CD4-positive, alpha-beta T cell (primary cell): ENCODE measurements around the gene CMTR1. TPM values are rescaled to one million over a fixed set of nuclear protein-coding genes. Genes with fewer than 3 reads are reported as not detected.

Source experiments
- ATAC-seq: fragments of 200-7000 bp; cut with Tn5 transposase; one replicate; pipeline ENCODE4 v1.10.0; 2022; ENCODE audit warnings: mild to moderate bottlenecking; ENCODE audit not compliant: poor library complexity
- CTCF ChIA-PET: fragments of 350-600 bp; sonication (Branson Sonifier 250); formaldehyde crosslinking; loops from one replicate; lab custom pipeline; 2021; ENCODE audit warnings: antibody characterized with exemption, inconsistent platforms; lab: Charles Lee
- POLR2A ChIA-PET: fragments of 350-600 bp; sonication (Branson Sonifier 250); formaldehyde crosslinking; loops from one replicate; lab custom pipeline; 2021; ENCODE audit warnings: antibody characterized with exemption, inconsistent platforms; lab: Charles Lee
- DNase-seq, 14 experiments: peaks; one replicate each; pipeline ENCODE4 v3.0.0-alpha.2; 2013 to 2020; ENCODE audit warnings: mixed read lengths in 2 of 14
- H3K27ac ChIP-seq, 2 donors: one replicate each; pipeline versions ENCODE4 v1.5.1 to v1.7.0; 2013; ENCODE audit warnings: low read length in 2 of 2, low read depth in 1 of 2, mild to moderate bottlenecking in 1 of 2
- H3K27me3 ChIP-seq, 2 experiments: 1 replicate in 1 of 2; 2 replicates in 1 of 2; pipeline versions ENCODE4 v1.6.1 to v1.7.0; 2013; ENCODE audit warnings: low read length in 2 of 2, control low read depth in 1 of 2, mild to moderate bottlenecking in 1 of 2, moderate library complexity in 1 of 2; ENCODE audit not compliant: insufficient read depth in 2 of 2, control insufficient read depth in 1 of 2
- H3K36me3 ChIP-seq: one replicate; pipeline ENCODE4 v1.6.1; 2013; ENCODE audit warnings: low read length, control low read depth; ENCODE audit not compliant: insufficient read depth
- H3K4me1 ChIP-seq: one replicate; pipeline ENCODE4 v1.6.1; 2013; ENCODE audit warnings: low read length, control low read depth; ENCODE audit not compliant: insufficient read depth
- H3K4me3 ChIP-seq: one replicate; pipeline ENCODE4 v1.5.1; 2013; ENCODE audit warnings: mild to moderate bottlenecking, low read length, moderate library complexity
- H3K9me3 ChIP-seq, 2 experiments: 1 replicate in 1 of 2; 2 replicates in 1 of 2; pipeline versions ENCODE4 v1.6.1 to v1.7.0; 2013; ENCODE audit warnings: low read length in 2 of 2, mild to moderate bottlenecking in 2 of 2, control low read depth in 1 of 2, moderate library complexity in 1 of 2; ENCODE audit not compliant: control insufficient read depth in 1 of 2, insufficient read depth in 1 of 2
- H3K27ac Mint-ChIP-seq: one replicate; pipeline ENCODE4 v1.8.0; 2020; ENCODE audit warnings: mixed read lengths
- H3K27me3 Mint-ChIP-seq: one replicate; pipeline ENCODE4 v1.8.0; 2021; ENCODE audit warnings: mixed read lengths
- H3K36me3 Mint-ChIP-seq: one replicate; pipeline ENCODE4 v1.8.0; 2021; ENCODE audit warnings: low read depth, mixed read lengths
- H3K4me1 Mint-ChIP-seq: one replicate; pipeline ENCODE4 v1.8.0; 2021; ENCODE audit warnings: low read depth, mixed read lengths
- H3K4me3 Mint-ChIP-seq: one replicate; pipeline ENCODE4 v1.8.0; 2020; ENCODE audit warnings: mild to moderate bottlenecking, mixed read lengths
- H3K9me3 Mint-ChIP-seq: one replicate; pipeline ENCODE4 v1.8.0; 2020; ENCODE audit warnings: mixed read lengths
- intact Hi-C, 2 experiments: fragments of 100-400 bp; cut with DNase I in 1 of 2; cut with micrococcal nuclease in 1 of 2; formaldehyde crosslinking; loops; one replicate each; pipeline versions ENCODE4 v1.15.1 to v1.9.0; 2023 to 2025; cut with DNase I, micrococcal nuclease
- polyA plus RNA-seq, 2 donors: library from polyadenylated mRNA; unstranded; fragments of 120-200 nt; gene quantifications; one replicate each; pipeline ENCODE4 v1.2.1, GENCODE V29; 2013
- total RNA-seq, 174 experiments: library from RNA in 2 of 174; stranded (reverse) in 2 of 174; gene quantifications; one replicate each; pipeline ENCODE4 v1.2.3 and lab custom pipeline; 2021 to 2026
- TF ChIP-seq, protein P1 (sequence below): fragments of 200-600 bp; IDR thresholded peaks from one replicate; pipeline ENCODE4 v1.8.0; 2022; ENCODE audit warnings: antibody characterized with exemption, mild to moderate bottlenecking

The CMTR1 gene, protein sequence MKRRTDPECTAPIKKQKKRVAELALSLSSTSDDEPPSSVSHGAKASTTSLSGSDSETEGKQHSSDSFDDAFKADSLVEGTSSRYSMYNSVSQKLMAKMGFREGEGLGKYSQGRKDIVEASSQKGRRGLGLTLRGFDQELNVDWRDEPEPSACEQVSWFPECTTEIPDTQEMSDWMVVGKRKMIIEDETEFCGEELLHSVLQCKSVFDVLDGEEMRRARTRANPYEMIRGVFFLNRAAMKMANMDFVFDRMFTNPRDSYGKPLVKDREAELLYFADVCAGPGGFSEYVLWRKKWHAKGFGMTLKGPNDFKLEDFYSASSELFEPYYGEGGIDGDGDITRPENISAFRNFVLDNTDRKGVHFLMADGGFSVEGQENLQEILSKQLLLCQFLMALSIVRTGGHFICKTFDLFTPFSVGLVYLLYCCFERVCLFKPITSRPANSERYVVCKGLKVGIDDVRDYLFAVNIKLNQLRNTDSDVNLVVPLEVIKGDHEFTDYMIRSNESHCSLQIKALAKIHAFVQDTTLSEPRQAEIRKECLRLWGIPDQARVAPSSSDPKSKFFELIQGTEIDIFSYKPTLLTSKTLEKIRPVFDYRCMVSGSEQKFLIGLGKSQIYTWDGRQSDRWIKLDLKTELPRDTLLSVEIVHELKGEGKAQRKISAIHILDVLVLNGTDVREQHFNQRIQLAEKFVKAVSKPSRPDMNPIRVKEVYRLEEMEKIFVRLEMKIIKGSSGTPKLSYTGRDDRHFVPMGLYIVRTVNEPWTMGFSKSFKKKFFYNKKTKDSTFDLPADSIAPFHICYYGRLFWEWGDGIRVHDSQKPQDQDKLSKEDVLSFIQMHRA
- total RNA-seq: 10 to 100 TPM; 79.7 to 80.3 TPM
- 41.6 TPM for polyA plus RNA-seq (2013, experiment 1 of 2)
- polyA plus RNA-seq (2013, experiment 2 of 2): 49.4 TPM
- 73.6 to 290 (median 127) reads per million in 172 experiments for total RNA-seq (lab: John Stamatoyannopoulos, UW)

DNA sequence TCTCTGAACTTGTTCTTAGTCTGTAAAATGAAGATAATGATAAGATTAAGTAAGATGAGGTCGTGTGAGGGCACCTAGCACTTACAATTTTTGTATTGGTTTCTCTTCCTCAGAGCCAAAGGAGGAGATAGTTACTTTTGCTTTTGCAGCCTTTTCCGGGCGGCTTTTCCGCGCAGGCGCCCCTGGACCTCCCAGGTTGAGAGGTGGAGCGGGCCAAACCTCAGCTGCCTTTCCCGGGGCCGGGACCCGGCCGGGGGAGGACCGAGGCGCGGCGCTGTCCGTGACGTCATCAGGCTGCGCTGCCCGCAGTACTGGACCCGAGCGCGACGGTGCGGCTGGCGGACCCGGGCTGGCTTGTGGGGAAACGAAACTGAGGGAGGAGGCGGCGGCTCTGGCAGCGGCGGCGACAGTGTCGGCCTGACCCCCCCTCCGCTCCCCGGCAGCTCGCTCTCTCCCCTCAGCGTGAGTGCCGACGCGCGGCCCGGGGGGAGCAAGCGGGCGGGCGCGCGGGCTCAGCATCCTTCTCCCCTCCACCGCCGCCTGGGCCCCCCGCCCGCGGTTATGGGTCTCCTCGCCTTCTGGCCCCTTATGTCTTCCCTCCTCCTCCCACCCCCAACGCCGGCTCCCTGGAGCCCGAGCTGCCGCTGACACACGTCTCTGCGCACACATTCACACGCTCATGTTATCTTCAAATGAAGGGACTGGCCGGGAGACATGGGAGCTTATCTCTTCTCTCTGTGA is at the start of gene CMTR1:
TSS of gene CMTR1 (plus strand) at position 306 of the 741 bp plus-strand sequence. CDS start 2,409 bp downstream, outside the sequence.
- Histone ChIP-seq H3K4me1 (peaks cover 29% of the 10 kb centered on the region), H3K36me3 (peaks cover 26% of the 10 kb centered on the region), H3K27me3 (no peaks in the 10 kb centered on the region), H3K4me3 (peak within 1 kb of the TSS; percentile 98), H3K9me3 (no peaks in the 10 kb centered on the region), H3K27ac (peak within 1 kb of the TSS; percentile 91)
- ChIA-PET POLR2A (interaction anchor here (0.6 to 2.0 kb wide), 18 partner anchors 9 to 1207 kb away, joined by 3 to 15 read pairs (median 4); partner anchors contain the start of genes BTBD9, CCDC167, PPIL1 and TBC1D22B), CTCF (interaction anchor here (1.0 to 1.4 kb wide), 4 partner anchors 9 to 133 kb away, joined by 3 to 4 read pairs (median 3); no protein-coding TSS in a partner anchor)
- peaks cover 45% of the 10 kb centered on the region for H3K4me1 Mint-ChIP-seq
- ATAC-seq (peak; percentile 89), DNase-seq (peak; percentile 91 to 99 (median 96))
- intact Hi-C loops: loop anchor here (1.0 to 5.0 kb wide), 6 partner anchors 64 to 1674 kb away; partner anchors contain the start of genes CCDC167 (in 1 of the 2), GLO1 (in 1 of the 2) and ZFAND3 (in 1 of the 2)
- peaks cover 6% of the 10 kb centered on the region for H3K27me3 Mint-ChIP-seq
- peaks cover 49% of the 10 kb centered on the region for H3K36me3 Mint-ChIP-seq
- no peaks in the 10 kb centered on the region for H3K9me3 Mint-ChIP-seq
- TF ChIP-seq, protein P1, sequence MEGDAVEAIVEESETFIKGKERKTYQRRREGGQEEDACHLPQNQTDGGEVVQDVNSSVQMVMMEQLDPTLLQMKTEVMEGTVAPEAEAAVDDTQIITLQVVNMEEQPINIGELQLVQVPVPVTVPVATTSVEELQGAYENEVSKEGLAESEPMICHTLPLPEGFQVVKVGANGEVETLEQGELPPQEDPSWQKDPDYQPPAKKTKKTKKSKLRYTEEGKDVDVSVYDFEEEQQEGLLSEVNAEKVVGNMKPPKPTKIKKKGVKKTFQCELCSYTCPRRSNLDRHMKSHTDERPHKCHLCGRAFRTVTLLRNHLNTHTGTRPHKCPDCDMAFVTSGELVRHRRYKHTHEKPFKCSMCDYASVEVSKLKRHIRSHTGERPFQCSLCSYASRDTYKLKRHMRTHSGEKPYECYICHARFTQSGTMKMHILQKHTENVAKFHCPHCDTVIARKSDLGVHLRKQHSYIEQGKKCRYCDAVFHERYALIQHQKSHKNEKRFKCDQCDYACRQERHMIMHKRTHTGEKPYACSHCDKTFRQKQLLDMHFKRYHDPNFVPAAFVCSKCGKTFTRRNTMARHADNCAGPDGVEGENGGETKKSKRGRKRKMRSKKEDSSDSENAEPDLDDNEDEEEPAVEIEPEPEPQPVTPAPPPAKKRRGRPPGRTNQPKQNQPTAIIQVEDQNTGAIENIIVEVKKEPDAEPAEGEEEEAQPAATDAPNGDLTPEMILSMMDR: no peak
- H3K4me3 Mint-ChIP-seq: peak within 1 kb of the TSS; percentile 95
- H3K27ac Mint-ChIP-seq: peak within 1 kb of the TSS; percentile 95

DNA sequence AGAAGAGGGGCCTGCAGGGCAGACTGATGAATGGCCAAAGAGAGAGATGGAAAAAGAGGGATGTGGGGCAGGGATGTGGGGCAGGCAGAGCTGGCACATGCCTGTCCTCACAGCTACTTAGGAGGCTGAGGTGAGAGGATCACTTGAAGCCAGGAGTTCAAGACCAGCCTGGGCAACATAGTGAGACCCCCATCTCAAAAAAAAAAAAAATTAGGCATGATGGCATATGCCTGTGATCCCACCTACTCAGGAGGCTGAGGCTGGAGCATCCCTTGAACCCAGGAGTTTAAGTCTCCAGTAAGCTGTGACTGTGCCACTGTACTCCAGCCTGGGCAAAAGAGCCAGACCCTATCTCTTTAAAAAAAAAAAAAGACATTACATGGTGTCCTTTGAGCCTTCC is 44.4 kb upstream of the CMTR1 start:
- ChIA-PET POLR2A (no interaction called here), CTCF (no interaction called here)
- H3K9me3 Mint-ChIP-seq: no peaks in the 10 kb centered on the region
- Histone ChIP-seq H3K4me3 (no peak overlapping the region), H3K9me3 (no peaks in the 10 kb centered on the region), H3K4me1 (no peaks in the 10 kb centered on the region), H3K27ac (no peak overlapping the region), H3K27me3 (no peaks in the 10 kb centered on the region), H3K36me3 (peaks cover 47% of the 10 kb centered on the region)
- no peak for DNase-seq
- ATAC-seq: no peak
- H3K4me3 Mint-ChIP-seq: no peak overlapping the region
- H3K27me3 Mint-ChIP-seq: no peaks in the 10 kb centered on the region
- H3K27ac Mint-ChIP-seq: no peak overlapping the region
- H3K4me1 Mint-ChIP-seq: no peaks in the 10 kb centered on the region
- H3K36me3 Mint-ChIP-seq: peaks cover 12% of the 10 kb centered on the region
- TF ChIP-seq, protein P1: no peak
- intact Hi-C loops: no loop called here

DNA sequence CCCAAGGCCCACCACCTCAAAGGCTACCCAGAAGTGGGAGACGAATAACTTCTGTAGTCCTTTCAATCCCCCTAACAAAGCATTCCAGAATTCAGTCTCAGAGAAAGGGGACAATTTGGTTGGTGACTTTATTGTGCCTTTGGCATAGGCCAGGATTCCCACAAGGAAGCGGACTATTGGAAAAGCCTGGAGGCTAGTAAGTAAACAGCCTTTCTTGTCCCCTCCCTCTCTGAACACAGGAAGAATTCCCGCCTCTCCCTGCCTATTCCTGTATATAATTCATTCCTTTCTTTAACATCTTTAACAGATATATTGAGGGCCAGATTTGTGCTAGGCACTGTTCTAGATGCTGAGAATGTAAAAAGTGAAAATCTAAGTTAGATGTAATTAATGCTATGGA is 43.2 kb upstream of the CMTR1 start:
- intact Hi-C loops: no loop called here
- Mint-ChIP-seq H3K4me1 (no peaks in the 10 kb centered on the region), H3K4me3 (no peak overlapping the region), H3K27me3 (no peaks in the 10 kb centered on the region), H3K27ac (no peak overlapping the region), H3K9me3 (no peaks in the 10 kb centered on the region), H3K36me3 (peaks cover 10% of the 10 kb centered on the region)
- peaks cover 47% of the 10 kb centered on the region for H3K36me3 ChIP-seq
- TF ChIP-seq, protein P1: no peak
- H3K27me3 ChIP-seq: no peaks in the 10 kb centered on the region
- H3K27ac ChIP-seq: no peak overlapping the region
- DNase-seq (no peak), ATAC-seq (no peak)
- CTCF ChIA-PET: interaction anchor here (0.6 kb wide), 1 partner anchor 10 kb away, joined by 3 read pairs; no protein-coding TSS in a partner anchor
- H3K4me1 ChIP-seq: no peaks in the 10 kb centered on the region
- no peak overlapping the region for H3K4me3 ChIP-seq
- POLR2A ChIA-PET: no interaction called here
- H3K9me3 ChIP-seq: no peaks in the 10 kb centered on the region
